Tongue (tissue), 2 donors: Measurements from ENCODE around the gene TTN. TPM values are rescaled to one million over a fixed set of nuclear protein-coding genes. Genes with fewer than 3 reads are reported as not detected.
"Not testable (repeated sequence)": the region's sequence is repeated elsewhere in the genome, so short reads cannot be mapped to it uniquely, and the experiment has no call there.

Experiments used
- DNase-seq: peaks from one replicate; pipeline ENCODE4 v3.0.0-alpha.2; 2015
- total RNA-seq: library from RNA; depleted of rRNA; stranded (reverse); fragments of >200 nt; gene quantifications from one replicate; pipeline ENCODE4 v1.2.3, GENCODE V29; 2014

Gene TTN
- total RNA-seq, 1 donor from 2014 or later: 5,137 TPM

GRCh38 chr2:178732913-178733312 lies 74.3 kb downstream of the TTN start:
- DNase-seq: no peak

GRCh38 chr2:178731300-178731699 lies 75.9 kb downstream of the TTN start:
- DNase-seq: no peak

- no peak for DNase-seq
Observed at GRCh38 chr2:178730049-178730448, 77.2 kb downstream of the TTN start.

GRCh38 chr2:178723786-178724346 lies 83.4 kb downstream of the TTN start:
- no peak for DNase-seq

- DNase-seq: no peak
Observed at GRCh38 chr2:178722296-178722695, 84.9 kb downstream of the TTN start.

GRCh38 chr2:178718988-178719387 lies 88.2 kb downstream of the TTN start:
- no peak for DNase-seq

GRCh38 chr2:178718283-178718682 lies 88.9 kb downstream of the TTN start:
- DNase-seq: no peak

- DNase-seq: no peak
Observed at GRCh38 chr2:178716394-178716793, 90.8 kb downstream of the TTN start.

- DNase-seq: no peak
Observed at GRCh38 chr2:178715366-178715765, 91.9 kb downstream of the TTN start.

GRCh38 chr2:178707476-178707875 lies 99.7 kb downstream of the TTN start:
- DNase-seq: peak; percentile 76

GRCh38 chr2:178704876-178705275 lies 102.3 kb downstream of the TTN start:
- DNase-seq: no peak

GRCh38 chr2:178702361-178702760 lies 104.9 kb downstream of the TTN start:
- DNase-seq: no peak

- DNase-seq: no peak
Observed at GRCh38 chr2:178700922-178701342, 106.3 kb downstream of the TTN start.

GRCh38 chr2:178700136-178700535 lies 107.1 kb downstream of the TTN start:
- no peak for DNase-seq

GRCh38 chr2:178692845-178693244 lies 114.4 kb downstream of the TTN start:
- no peak for DNase-seq

GRCh38 chr2:178689808-178690207 lies 117.4 kb downstream of the TTN start:
- DNase-seq: no peak

- DNase-seq: no peak
Observed at GRCh38 chr2:178683877-178684276, 123.3 kb downstream of the TTN start.

GRCh38 chr2:178681081-178681480 lies 126.1 kb downstream of the TTN start:
- no peak for DNase-seq

GRCh38 chr2:178679891-178680290 lies 127.3 kb downstream of the TTN start:
- no peak for DNase-seq

- DNase-seq: no peak
Observed at GRCh38 chr2:178677599-178677998, 129.6 kb downstream of the TTN start.

GRCh38 chr2:178676046-178676445 lies 131.2 kb downstream of the TTN start:
- no peak for DNase-seq

GRCh38 chr2:178674122-178674521 lies 133.1 kb downstream of the TTN start:
- DNase-seq: no peak

GRCh38 chr2:178666458-178666857 lies 140.8 kb downstream of the TTN start:
- no peak for DNase-seq

- not testable (repeated sequence) for DNase-seq
Observed at GRCh38 chr2:178658480-178658879, 148.7 kb downstream of the TTN start.

GRCh38 chr2:178650554-178650953 lies 156.7 kb downstream of the TTN start:
- no peak for DNase-seq
